Measurements from ENCODE around the gene PPP1R1B.

The PPP1R1B gene

GRCh38 chr17:39617446-39618245 lies 9.1 kb upstream of the PPP1R1B start:
- DNase-seq, result peak; percentile 57

- DNase-seq, result no peak
Observed at GRCh38 chr17:39618246-39618913, 8.4 kb upstream of the PPP1R1B start.

- no peak for DNase-seq
Observed at GRCh38 chr17:39618956-39619785, 7.6 kb upstream of the PPP1R1B start.

DNA sequence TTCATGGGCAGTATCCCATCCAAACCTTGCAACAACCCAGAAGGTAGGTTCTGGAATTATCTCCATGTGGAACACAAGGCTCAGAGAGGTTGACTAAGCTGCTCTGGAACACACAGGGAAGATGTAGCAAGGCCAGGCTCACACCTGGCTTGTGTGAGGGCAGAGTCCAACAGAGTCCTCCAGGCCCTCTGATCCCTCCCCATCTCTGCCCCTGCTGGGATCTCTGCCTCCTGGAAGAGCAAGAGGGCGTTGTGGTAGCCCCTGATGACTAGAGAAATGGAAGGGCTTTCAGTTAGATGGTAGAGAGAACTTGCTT lies 7.0 kb upstream of the PPP1R1B start:
- no peak for DNase-seq

GRCh38 chr17:39621523-39622379 lies 5.0 kb upstream of the PPP1R1B start:
- peak; percentile 86 for DNase-seq

GRCh38 chr17:39622380-39623006 lies 4.3 kb upstream of the PPP1R1B start:
- no peak for DNase-seq

GRCh38 chr17:39623356-39623950 lies 3.3 kb upstream of the PPP1R1B start:
- DNase-seq, result peak; percentile 87

DNA sequence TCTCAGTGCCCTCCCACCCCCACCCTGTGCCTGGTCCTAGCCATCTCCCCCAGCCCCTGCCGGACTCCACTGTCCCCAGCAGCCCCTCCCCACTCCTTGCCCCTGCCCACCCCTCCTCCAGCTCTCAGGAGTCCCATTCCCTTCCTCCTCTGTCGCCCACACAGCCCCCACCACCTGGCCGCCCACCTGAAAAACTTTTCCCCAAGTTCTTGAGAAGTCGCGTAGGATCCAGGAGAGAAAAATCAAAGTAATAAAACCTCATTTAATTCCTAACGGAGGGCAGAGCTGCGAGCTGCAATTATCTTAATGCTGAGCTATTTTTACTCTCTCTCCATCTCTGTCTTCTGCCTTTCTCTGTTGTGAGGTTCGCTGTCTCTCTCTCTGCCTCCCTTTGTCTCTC lies 2.4 kb upstream of the PPP1R1B start:
- DNase-seq, result no peak

GRCh38 chr17:39625198-39625785 lies 1.5 kb upstream of the PPP1R1B start:
- no peak for DNase-seq

DNA sequence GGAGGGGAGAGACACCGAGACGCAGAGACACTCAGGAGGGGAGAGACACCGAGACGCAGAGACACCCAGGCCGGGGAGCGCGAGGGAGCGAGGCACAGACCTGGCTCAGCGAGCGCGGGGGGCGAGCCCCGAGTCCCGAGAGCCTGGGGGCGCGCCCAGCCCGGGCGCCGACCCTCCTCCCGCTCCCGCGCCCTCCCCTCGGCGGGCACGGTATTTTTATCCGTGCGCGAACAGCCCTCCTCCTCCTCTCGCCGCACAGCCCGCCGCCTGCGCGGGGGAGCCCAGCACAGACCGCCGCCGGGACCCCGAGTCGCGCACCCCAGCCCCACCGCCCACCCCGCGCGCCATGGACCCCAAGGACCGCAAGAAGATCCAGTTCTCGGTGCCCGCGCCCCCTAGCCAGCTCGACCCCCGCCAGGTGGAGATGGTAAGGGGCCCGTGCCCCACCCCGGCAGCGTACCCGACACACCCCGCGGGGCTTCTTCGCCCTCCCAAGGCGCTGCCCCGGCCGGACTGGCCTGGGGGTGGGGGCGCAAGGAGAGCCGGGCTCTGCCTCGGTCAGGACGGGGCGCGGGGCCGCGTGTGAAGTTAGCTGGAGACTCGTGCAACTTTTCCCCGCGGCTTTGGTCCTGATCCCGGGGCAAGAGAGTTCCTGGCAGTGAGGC lies 427 bp downstream of the PPP1R1B start:
- DNase-seq, result no peak

DNA sequence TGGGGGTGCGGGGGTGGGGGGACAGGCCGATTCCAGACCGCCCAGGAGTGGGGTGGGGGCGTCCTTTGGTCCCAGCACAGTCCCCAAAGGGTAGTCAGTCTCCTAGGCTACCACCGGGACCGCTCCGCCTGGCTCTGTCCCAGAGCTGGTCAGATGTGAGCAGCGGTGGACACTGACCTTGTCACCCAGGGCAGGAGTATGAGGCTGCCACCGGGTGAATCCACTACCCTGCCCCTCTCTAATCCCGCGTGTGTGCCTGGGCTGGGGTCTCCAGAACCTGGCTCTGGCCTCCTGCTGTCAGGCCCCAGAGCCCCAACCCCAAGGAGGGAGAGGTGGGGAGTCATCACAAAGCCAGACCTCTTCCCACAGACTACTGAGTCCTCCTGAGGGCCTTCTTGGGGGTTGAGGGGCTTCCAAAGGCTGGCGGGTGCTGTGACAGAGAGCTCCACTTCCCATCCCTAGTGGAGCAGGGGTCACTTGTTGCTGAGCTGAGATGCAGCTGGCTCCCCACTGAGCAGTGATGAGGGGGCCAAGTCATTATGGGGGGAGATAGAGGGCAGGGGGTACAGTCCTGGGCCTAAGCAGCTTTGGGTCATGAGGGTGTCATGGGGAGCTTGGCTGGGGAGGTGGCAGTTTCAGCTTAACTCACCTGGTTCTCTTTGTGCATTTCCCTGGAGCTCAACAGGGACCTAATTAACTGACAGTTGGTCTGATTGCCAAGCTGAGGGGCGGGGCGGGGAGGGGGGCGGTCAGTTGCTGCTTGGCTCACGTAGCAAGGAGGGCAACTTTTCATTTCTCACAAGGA lies 1.2 kb downstream of the PPP1R1B start:
- no peak for DNase-seq

- no peak for DNase-seq
Observed at GRCh38 chr17:39628655-39629493, 2.1 kb downstream of the PPP1R1B start.

- no peak for DNase-seq
Observed at GRCh38 chr17:39629494-39629880, 2.7 kb downstream of the PPP1R1B start.

GRCh38 chr17:39629898-39630297 lies 3.1 kb downstream of the PPP1R1B start:
- DNase-seq, result no peak

- DNase-seq, result no peak
Observed at GRCh38 chr17:39631403-39631802, 4.7 kb downstream of the PPP1R1B start.

- DNase-seq, result no peak
Observed at GRCh38 chr17:39632153-39632941, 5.6 kb downstream of the PPP1R1B start.

- DNase-seq, result no peak
Observed at GRCh38 chr17:39633570-39634183, 6.9 kb downstream of the PPP1R1B start.

GRCh38 chr17:39634384-39634871 lies 7.7 kb downstream of the PPP1R1B start:
- DNase-seq, result no peak

Measured in activated CD8-positive, alpha-beta memory T cell treated with anti-CD3 and anti-CD28 coated beads, Interleukin-2, amount 50 U/mL, for 4 hours (primary cell).